Measurements from ENCODE around the gene SMARCD3.

Gene SMARCD3

DNA sequence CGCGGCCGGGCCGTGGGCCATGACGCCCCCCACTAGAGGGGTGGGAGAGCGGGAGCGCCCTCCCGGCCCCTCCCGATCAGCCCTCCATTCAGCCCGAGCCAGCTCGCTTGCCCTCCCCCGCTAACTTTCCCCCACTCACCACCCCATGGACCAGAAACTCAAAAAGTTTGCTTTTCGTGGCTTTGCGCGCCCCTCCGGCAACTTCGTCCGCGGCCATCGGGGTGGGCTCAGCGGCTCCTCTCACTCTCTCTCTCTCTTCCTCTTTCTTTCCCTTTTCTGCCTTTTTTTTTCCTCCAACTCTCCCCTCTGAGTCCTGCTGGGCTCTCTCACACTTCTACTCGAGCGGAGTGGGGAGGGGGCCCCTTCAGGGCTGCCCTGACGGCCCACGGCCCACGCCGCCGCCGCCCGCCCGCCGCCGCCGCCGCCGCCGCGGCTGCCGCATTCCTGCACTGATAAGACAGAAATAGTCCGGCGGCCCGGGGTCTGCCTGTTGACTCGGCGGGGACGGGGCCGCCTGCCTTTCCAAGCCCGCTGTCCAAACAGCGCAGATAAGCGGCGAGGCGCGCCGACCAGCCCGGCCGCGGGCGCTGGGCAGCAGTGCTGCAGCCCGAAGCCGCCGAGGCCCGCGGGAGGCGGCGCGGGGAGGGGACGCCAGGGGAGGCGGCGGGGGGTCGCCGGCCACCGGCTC, at the start of gene SMARCD3:
TSS of gene SMARCD3 (minus strand) at position 349 of the 688 bp plus-strand sequence. CDS start at position 217, 132 bp downstream.
- peak; percentile 73 to 82 for DNase-seq
- peaks cover 6 to 84% (median 73%) of the 10 kb centered on the region in 4 donors for H3K4me1 ChIP-seq
- H3K4me3 ChIP-seq, result peak within 1 kb of the TSS; percentile 71 to 73
- TF ChIP-seq, protein P1, sequence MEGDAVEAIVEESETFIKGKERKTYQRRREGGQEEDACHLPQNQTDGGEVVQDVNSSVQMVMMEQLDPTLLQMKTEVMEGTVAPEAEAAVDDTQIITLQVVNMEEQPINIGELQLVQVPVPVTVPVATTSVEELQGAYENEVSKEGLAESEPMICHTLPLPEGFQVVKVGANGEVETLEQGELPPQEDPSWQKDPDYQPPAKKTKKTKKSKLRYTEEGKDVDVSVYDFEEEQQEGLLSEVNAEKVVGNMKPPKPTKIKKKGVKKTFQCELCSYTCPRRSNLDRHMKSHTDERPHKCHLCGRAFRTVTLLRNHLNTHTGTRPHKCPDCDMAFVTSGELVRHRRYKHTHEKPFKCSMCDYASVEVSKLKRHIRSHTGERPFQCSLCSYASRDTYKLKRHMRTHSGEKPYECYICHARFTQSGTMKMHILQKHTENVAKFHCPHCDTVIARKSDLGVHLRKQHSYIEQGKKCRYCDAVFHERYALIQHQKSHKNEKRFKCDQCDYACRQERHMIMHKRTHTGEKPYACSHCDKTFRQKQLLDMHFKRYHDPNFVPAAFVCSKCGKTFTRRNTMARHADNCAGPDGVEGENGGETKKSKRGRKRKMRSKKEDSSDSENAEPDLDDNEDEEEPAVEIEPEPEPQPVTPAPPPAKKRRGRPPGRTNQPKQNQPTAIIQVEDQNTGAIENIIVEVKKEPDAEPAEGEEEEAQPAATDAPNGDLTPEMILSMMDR (IDR thresholded peaks at IDR 0.05), result no peak
- intact Hi-C loops (cut with DNase I; ENCODE audit: low total_unique reads), result loop anchor here (5.0 kb wide), 2 partner anchors 54 to 94 kb away; partner anchors contain the start of gene NUB1
- no peaks in the 10 kb centered on the region for H3K36me3 ChIP-seq
- peak within 1 kb of the TSS; percentile 95 to 98 for H3K27ac ChIP-seq
- H3K27me3 ChIP-seq, result no peaks in the 10 kb centered on the region
- no peaks in the 10 kb centered on the region for H3K9me3 ChIP-seq

DNA sequence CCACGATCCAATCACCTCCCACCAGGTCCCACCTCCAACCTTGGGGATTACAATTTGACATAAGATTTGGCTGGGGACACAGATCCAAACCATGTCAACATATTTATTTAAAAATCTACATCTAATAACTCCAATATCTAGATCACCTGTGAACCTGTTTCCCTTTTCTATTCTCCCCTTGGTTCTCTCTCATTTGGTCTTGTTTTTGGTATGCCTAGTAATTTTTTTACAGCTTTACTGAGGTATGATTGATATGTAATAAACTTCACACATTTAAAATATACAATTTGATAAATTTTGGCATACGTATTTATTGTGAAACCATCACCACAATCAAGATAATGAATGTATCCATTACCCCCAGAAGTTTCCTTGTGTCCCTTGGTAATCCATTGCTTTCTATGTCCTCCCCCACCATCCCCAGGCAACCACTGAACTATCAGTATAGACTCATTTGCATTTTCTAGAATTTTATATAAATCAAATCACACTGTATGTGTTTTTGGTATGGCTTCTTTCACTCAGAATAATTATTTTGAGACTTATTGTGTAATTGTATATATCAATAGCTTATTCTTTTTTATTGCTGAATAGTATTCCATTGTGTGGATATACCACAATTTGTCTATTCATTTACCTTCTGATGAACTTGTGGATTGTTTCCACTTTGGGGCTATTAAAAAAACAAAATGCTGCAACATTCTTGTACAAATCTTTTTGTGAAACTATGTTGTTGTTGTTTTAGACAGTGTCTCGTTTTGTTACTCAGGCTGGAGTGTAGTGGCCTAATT, 47.9 kb upstream of the SMARCD3 start:
- TF ChIP-seq, protein P1 (IDR thresholded peaks at IDR 0.05), result no peak
- H3K4me1 ChIP-seq, result no peaks in the 10 kb centered on the region
- H3K9me3 ChIP-seq, result no peaks in the 10 kb centered on the region
- peaks cover 0 to 7% of the 10 kb centered on the region in 2 donors for H3K27me3 ChIP-seq
- H3K36me3 ChIP-seq, result no peaks in the 10 kb centered on the region
- no peak overlapping the region for H3K4me3 ChIP-seq
- no peak overlapping the region for H3K27ac ChIP-seq
- DNase-seq, result no peak
- intact Hi-C loops (cut with DNase I; ENCODE audit: low total_unique reads), result no loop called here

DNA sequence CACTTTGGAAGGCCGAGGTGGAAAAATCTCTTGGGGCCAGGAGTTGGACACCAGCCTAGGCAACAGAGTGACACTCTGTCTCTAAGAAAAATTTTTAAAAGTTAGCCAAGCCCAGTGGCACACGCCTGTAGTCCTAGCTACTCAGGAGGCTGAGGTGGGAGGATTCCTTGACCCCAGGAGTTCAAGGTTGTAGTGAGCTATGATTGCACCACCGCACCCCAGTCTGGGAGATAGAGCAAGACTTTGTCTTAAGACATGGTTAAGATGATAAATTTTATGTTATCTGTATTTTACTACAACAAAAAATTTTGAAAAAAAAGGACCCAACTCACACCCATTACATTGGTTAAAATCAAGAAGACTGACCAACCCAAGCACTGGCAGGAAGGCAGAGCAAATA, 44.4 kb upstream of the SMARCD3 start:
- no peaks in the 10 kb centered on the region for H3K27me3 ChIP-seq
- H3K27ac ChIP-seq, result no peak overlapping the region
- H3K9me3 ChIP-seq, result no peaks in the 10 kb centered on the region
- no peak overlapping the region for H3K4me3 ChIP-seq
- TF ChIP-seq, protein P1 (IDR thresholded peaks at IDR 0.05), result no peak
- no peak for DNase-seq
- intact Hi-C loops (cut with DNase I; ENCODE audit: low total_unique reads), result no loop called here
- no peaks in the 10 kb centered on the region for H3K4me1 ChIP-seq
- H3K36me3 ChIP-seq, result no peaks in the 10 kb centered on the region

DNA sequence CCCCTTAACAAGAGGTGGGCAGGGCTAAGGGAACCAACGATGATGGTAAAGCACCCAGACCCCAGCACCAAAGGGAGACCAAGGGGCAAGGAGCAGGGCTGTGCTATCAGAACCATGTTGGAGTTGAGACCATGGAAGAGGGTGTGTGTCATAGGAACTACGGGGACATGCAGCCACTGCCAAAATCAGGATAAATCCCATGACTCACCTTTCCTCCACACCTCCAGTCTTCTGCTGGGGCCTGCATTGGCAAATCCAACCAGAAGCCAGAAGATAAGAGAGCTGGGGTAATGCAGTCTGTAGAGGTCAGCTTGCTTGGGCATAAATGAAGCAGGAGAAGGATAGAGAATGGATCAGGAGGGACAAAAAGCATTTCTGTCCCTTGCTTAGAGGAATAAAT, 42.7 kb upstream of the SMARCD3 start:
- H3K27ac ChIP-seq, result no peak overlapping the region
- H3K4me1 ChIP-seq, result peaks cover 0 to 7% (median 0%) of the 10 kb centered on the region in 4 donors
- no peaks in the 10 kb centered on the region for H3K9me3 ChIP-seq
- TF ChIP-seq, protein P1 (IDR thresholded peaks at IDR 0.05), result no peak
- H3K27me3 ChIP-seq, result no peaks in the 10 kb centered on the region
- no peak for DNase-seq
- no peak overlapping the region for H3K4me3 ChIP-seq
- intact Hi-C loops (cut with DNase I; ENCODE audit: low total_unique reads), result no loop called here
- H3K36me3 ChIP-seq, result no peaks in the 10 kb centered on the region

DNA sequence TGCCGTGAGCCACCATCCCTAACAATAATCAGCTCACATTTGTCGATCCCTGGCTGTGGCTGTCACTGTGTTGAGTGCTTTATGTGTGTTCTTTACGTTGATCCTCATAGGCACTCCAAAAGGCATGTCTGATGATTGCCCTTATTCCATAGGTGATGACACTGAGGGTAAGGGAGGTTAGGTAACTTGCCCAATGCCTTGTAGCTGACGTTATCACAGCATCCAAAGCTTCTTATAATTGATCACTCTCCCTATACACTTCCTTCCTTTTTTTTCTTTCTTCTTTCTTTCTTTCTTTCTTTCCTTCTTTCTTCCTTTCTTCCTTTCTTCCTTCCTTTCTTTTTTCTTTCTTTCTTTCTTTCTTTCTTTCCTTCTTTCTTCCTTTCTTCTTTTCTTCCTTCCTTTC, 41.9 kb upstream of the SMARCD3 start:
- Histone ChIP-seq H3K36me3 (no peaks in the 10 kb centered on the region), H3K4me1 (peaks cover 0 to 14% (median 0%) of the 10 kb centered on the region in 4 donors), H3K27ac (no peak overlapping the region), H3K9me3 (no peaks in the 10 kb centered on the region), H3K27me3 (no peaks in the 10 kb centered on the region), H3K4me3 (no peak overlapping the region)
- TF ChIP-seq, protein P1 (IDR thresholded peaks at IDR 0.05), result no peak
- DNase-seq, result no peak
- intact Hi-C loops (cut with DNase I; ENCODE audit: low total_unique reads), result no loop called here
